Measurements from ENCODE around the gene PLEKHM3. TPM values are rescaled to one million over a fixed set of nuclear protein-coding genes. Genes with fewer than 3 reads are reported as not detected.

PLEKHM3 gene
- total and polyA plus RNA-seq, 2 of the 13 experiments (the other 11 are each of a cell fraction or from before 2014, with no cell fraction given), result 4.5 to 4.7 TPM

GRCh38 chr2:207828361-207829057, 196.8 kb downstream of the PLEKHM3 start (continued):
- TF ChIP-seq ZNF318 (CRISPR knock-in tag; IDR thresholded peaks at IDR 0.05) (peak; percentile 71; the same call in 1 of the 2 replicates), IRF1 (CRISPR knock-in tag; IDR thresholded peaks at IDR 0.05; ENCODE audit: low read depth) (0 out of 2 replicates have a peak, but pooled peaks have one; percentile 65), MBD4 (IDR thresholded peaks at IDR 0.05; ENCODE audit: borderline replicate concordance, low read length) (peak; percentile 86; the same call in 1 of the 2 replicates), SKI (IDR thresholded peaks at IDR 0.05; ENCODE audit: partially characterized antibody) (peak; percentile 32), HOXD1 (CRISPR knock-in tag; IDR thresholded peaks at IDR 0.05) (peak; percentile 61; the same call in 1 of the 2 replicates), FIP1L1 (IDR thresholded peaks at IDR 0.05; ENCODE audit: borderline replicate concordance, insufficient read depth, low read depth, low read length) (no peak), PATZ1 (CRISPR knock-in tag; IDR thresholded peaks at IDR 0.05) (peak; percentile 86), ZNF607 (CRISPR knock-in tag; IDR thresholded peaks at IDR 0.05; ENCODE audit: borderline replicate concordance) (peak; percentile 44; the same call in 1 of the 2 replicates), ZMYM4 (CRISPR knock-in tag; IDR thresholded peaks at IDR 0.05) (peak; percentile 87), ZSCAN9 (CRISPR knock-in tag; IDR thresholded peaks at IDR 0.05; ENCODE audit: borderline replicate concordance) (peak; percentile 57; the same call in 1 of the 2 replicates), ZNF317 (CRISPR knock-in tag; IDR thresholded peaks at IDR 0.05) (peak; percentile 89), NFYC (CRISPR knock-in tag; IDR thresholded peaks at IDR 0.05) (peak; percentile 70), SIN3A (IDR thresholded peaks at IDR 0.05; ENCODE audit: borderline replicate concordance, low read depth, low read length) (0 out of 2 replicates have a peak, but pooled peaks have one; percentile 40), RCOR2 (CRISPR knock-in tag; IDR thresholded peaks at IDR 0.05) (peak; percentile 81; the same call in 1 of the 2 replicates), KDM3A (CRISPR knock-in tag; IDR thresholded peaks at IDR 0.05; ENCODE audit: low read depth) (peak; percentile 67; the same call in 1 of the 2 replicates), ZBTB37 (CRISPR knock-in tag; IDR thresholded peaks at IDR 0.05) (peak; percentile 94)

Measured in HepG2 (cell line).